Activated CD4-positive, alpha-beta memory T cell treated with anti-CD3 and anti-CD28 coated beads for 36 hours (primary cell): ENCODE measurements around the gene DDC. TPM values are rescaled to one million over a fixed set of nuclear protein-coding genes. Genes with fewer than 3 reads are reported as not detected.

Experiments used
- CTCF ChIA-PET: fragments of 350-600 bp; sonication (Branson Sonifier 250); formaldehyde crosslinking; loops from one replicate; lab custom pipeline; 2021; ENCODE audit warnings: antibody characterized with exemption, inconsistent platforms; lab: Charles Lee
- POLR2A ChIA-PET: fragments of 350-600 bp; sonication (Branson Sonifier 250); formaldehyde crosslinking; loops from one replicate; lab custom pipeline; 2021; ENCODE audit warnings: antibody characterized with exemption; lab: Charles Lee
- DNase-seq: peaks from one replicate; pipeline ENCODE4 v3.0.0-alpha.2; 2020
- H3K27ac Mint-ChIP-seq: one replicate; pipeline ENCODE4 v1.8.0; 2021; ENCODE audit warnings: mixed read lengths
- H3K27me3 Mint-ChIP-seq: one replicate; pipeline ENCODE4 v1.8.0; 2021; ENCODE audit warnings: mixed read lengths
- H3K36me3 Mint-ChIP-seq: one replicate; pipeline ENCODE4 v1.8.0; 2021; ENCODE audit warnings: mixed read lengths
- H3K4me1 Mint-ChIP-seq: one replicate; pipeline ENCODE4 v1.8.0; 2021; ENCODE audit warnings: low read depth, mixed read lengths
- H3K4me3 Mint-ChIP-seq: one replicate; pipeline ENCODE4 v1.8.0; 2021; ENCODE audit warnings: mild to moderate bottlenecking, mixed read lengths
- H3K9me3 Mint-ChIP-seq: one replicate; pipeline ENCODE4 v1.8.0; 2021; ENCODE audit warnings: mixed read lengths
- intact Hi-C: fragments of 100-400 bp; cut with micrococcal nuclease; formaldehyde crosslinking; loops from one replicate; pipeline ENCODE4 v1.15.1; 2023
- total RNA-seq, 2 experiments: library from RNA; stranded (reverse); gene quantifications; one replicate each; pipeline ENCODE4 v1.2.3, GENCODE V29; 2021

Gene DDC
- total RNA-seq, 2 experiments from 2014 or later, result not detected

DNA sequence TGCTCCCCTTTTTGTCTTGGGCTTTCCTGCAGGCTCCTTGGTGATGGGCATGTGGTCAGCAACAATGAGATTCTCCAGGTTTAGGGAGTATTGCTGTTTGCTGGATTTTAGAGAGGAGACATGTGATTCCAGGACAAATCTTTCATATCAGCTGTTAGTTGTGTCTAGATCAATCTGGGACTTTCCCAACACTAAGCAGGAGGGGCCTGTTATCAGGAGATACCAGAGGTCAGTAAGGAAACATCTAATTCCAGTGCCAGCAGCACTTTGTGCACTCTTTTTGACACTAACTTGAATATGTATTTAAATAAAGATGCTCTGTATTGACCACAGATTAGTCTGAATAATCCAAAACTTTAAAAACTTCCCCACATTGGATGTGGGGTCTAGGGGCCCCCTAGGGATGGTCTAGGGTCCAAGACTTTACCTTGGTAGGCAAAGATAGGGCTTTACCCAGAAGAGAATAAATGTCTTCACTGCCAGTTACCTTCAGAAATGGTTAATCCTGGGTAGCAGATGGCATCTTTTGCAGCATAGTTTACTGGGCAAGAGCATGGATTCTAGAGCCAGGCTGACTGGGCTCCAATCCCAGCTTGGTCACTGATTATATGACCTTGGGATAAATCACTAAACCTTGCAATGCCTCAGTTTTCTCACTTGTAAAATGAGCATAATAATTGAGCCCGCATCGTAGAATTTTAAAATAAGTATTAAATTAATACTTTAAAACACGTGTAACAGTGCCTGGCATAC lies 108.7 kb downstream of the DDC start:
- intact Hi-C loops, result no loop called here
- Mint-ChIP-seq H3K36me3 (no peaks in the 10 kb centered on the region), H3K4me3 (no peak overlapping the region), H3K4me1 (peaks cover 2% of the 10 kb centered on the region), H3K9me3 (no peaks in the 10 kb centered on the region), H3K27ac (no peak overlapping the region), H3K27me3 (no peaks in the 10 kb centered on the region)
- no peak for DNase-seq
- ChIA-PET POLR2A (no interaction called here), CTCF (interaction anchor here (0.9 to 1.0 kb wide), 2 partner anchors 11 kb away, joined by 3 read pairs; no protein-coding TSS in a partner anchor)

DNA sequence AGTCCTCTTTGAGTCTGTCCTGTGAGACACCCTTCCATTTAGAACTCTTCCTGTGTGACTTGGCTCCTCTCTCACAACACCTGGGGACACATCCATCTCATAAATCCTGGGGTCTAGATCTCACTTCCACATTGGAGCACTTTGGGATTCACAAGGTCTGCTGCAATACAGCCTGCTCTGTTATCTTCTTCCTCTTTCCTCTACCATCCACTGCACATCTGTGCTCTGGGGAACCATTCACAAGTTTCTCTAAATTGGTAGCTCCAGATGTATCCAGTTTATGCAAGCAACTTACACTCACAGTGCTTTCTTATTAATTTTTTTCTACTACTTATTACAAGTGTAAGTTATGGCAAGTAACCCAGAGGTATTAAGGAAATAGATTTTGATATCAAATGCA lies 109.5 kb downstream of the DDC start:
- no peak for DNase-seq
- CTCF ChIA-PET, result interaction anchor here (1.0 kb wide), 1 partner anchor 12 kb away, joined by 3 read pairs; no protein-coding TSS in a partner anchor
- POLR2A ChIA-PET, result no interaction called here
- intact Hi-C loops, result no loop called here
- H3K4me1 Mint-ChIP-seq, result peaks cover 10% of the 10 kb centered on the region
- no peak overlapping the region for H3K4me3 Mint-ChIP-seq
- no peaks in the 10 kb centered on the region for H3K27me3 Mint-ChIP-seq
- no peaks in the 10 kb centered on the region for H3K9me3 Mint-ChIP-seq
- H3K27ac Mint-ChIP-seq, result no peak overlapping the region
- no peaks in the 10 kb centered on the region for H3K36me3 Mint-ChIP-seq

DNA sequence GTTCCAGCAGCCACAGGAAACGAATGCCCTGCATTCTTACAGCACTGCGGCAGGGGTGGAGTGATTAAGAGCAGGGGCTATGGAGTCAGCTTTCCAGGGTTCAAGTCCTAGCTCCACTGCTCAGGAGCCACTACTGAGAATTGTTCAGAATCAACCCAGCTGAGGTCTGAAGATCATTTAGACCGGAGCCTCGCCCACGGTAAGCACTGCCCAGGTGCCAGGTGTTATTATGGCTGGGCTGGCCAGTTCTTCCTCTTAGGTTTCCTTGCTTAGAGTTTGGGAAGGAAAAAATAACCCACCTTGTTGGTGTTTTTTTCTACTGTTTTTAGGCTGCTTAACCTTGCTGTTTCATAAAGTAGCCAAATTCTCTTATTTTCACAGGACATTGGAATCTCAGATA lies 110.2 kb downstream of the DDC start:
- H3K27ac Mint-ChIP-seq, result no peak overlapping the region
- no peaks in the 10 kb centered on the region for H3K27me3 Mint-ChIP-seq
- no peak for DNase-seq
- H3K9me3 Mint-ChIP-seq, result no peaks in the 10 kb centered on the region
- intact Hi-C loops, result no loop called here
- peaks cover 14% of the 10 kb centered on the region for H3K4me1 Mint-ChIP-seq
- H3K4me3 Mint-ChIP-seq, result no peak overlapping the region
- POLR2A ChIA-PET, result no interaction called here
- peaks cover 2% of the 10 kb centered on the region for H3K36me3 Mint-ChIP-seq
- CTCF ChIA-PET, result no interaction called here

DNA sequence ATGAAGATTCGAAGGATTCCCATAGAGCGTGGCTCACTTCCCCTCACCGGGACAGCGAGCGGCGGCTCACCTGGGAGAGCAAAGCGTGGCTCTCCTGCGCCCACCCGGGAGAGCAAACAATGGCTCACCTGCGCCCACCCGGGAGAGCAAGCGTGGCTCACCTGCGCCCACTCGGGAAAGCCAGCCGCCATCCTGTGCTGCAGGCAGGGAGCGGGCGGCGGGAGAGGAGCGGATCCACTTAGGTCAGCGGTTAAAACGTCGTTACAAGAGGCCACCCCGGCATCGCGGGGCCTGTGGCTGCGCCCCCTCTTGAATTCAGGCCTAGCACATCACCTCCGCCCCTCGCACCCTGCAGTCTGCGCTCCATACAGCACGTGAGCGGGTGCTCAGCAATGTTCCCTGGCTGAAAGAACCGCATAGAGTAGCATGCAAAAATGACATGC lies 114.6 kb downstream of the DDC start:
- intact Hi-C loops, result loop anchor here (1.0 to 2.0 kb wide), 5 partner anchors 57 to 673 kb away; no protein-coding TSS in a partner anchor
- peak; percentile 33 for DNase-seq
- no peaks in the 10 kb centered on the region for H3K9me3 Mint-ChIP-seq
- CTCF ChIA-PET, result interaction anchor here (1.1 kb wide), 1 partner anchor 710 kb away, joined by 3 read pairs; no protein-coding TSS in a partner anchor
- peak overlapping the region; percentile 91 for H3K27ac Mint-ChIP-seq
- H3K4me3 Mint-ChIP-seq, result peak overlapping the region; percentile 92
- H3K36me3 Mint-ChIP-seq, result peaks cover 23% of the 10 kb centered on the region
- H3K27me3 Mint-ChIP-seq, result no peaks in the 10 kb centered on the region
- POLR2A ChIA-PET, result no interaction called here
- H3K4me1 Mint-ChIP-seq, result peaks cover 42% of the 10 kb centered on the region

DNA sequence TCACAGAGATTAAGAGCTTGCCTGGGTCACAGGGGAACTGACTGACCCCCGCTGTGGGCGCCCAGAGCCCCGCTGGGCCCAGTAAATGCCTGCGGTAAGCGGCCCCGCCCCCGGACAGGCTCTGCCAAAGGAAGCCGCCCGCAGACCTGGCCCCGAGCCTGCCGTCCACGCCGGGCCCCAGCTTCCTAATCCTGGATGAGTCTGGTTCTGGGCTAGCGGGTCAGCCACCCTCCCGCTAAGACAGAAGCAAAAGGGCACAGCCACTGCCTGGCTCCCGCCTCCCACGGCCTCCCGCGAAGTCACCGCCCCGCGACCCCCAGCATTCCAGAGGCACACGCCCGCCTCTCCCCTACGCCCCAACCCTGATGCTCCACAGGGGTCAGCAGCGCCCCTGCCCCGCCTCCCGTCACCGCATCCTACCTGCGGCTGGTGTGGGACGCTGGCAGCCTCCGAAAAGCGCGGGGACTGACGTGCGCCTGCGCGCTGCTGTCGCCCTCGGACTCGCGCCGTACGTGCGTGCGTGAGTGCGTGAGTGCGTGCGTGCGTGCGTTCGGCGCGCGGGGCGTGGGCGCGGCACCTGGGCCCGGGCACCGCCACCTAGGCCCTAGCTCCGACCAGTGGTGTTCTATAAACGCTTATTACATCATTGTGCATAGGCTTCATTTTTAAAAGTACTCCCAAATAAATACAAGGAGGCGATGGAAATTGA lies 115.2 kb downstream of the DDC start, which contains the start of gene FIGNL1:
TSS of gene FIGNL1 (minus strand) at position 470 of the 709 bp plus-strand sequence. CDS start 3,063 bp downstream, outside the sequence.
- Mint-ChIP-seq H3K36me3 (peaks cover 28% of the 10 kb centered on the region), H3K4me1 (peaks cover 48% of the 10 kb centered on the region), H3K4me3 (peak within 1 kb of the TSS; percentile 92), H3K9me3 (no peaks in the 10 kb centered on the region), H3K27me3 (no peaks in the 10 kb centered on the region), H3K27ac (peak within 1 kb of the TSS; percentile 91)
- ChIA-PET POLR2A (interaction anchor here (0.7 to 0.9 kb wide), 3 partner anchors 82 to 307 kb away, joined by 3 read pairs; no protein-coding TSS in a partner anchor), CTCF (interaction anchor here (0.9 to 2.1 kb wide), 5 partner anchors 33 to 711 kb away, joined by 3 to 16 read pairs (median 4); no protein-coding TSS in a partner anchor)
- DNase-seq, result peak; percentile 90
- intact Hi-C loops, result loop anchor here (1.0 to 5.0 kb wide), 13 partner anchors 57 to 673 kb away; no protein-coding TSS in a partner anchor

DNA sequence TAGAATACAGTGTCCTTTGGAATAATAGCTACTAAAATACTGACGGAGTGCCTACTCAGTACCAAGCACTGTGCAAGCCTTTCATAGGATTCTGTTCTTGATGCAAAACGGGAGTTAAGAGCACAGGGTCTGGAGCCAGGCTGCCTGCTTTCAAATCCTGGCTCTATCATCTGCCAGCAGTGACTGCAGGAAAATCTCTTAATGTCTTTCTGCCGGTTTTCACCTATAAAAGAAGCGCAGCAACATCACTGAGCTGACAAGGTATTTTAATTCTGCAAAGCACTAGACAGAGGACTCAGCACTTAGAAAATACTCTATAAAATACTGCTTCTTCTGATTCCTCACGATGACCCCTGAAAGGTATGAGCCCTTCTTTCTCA lies 115.7 kb downstream of the DDC start:
- H3K4me3 Mint-ChIP-seq, result peak overlapping the region; percentile 92
- no peaks in the 10 kb centered on the region for H3K27me3 Mint-ChIP-seq
- intact Hi-C loops, result loop anchor here (1.0 to 5.0 kb wide), 8 partner anchors 82 to 377 kb away; no protein-coding TSS in a partner anchor
- H3K9me3 Mint-ChIP-seq, result no peaks in the 10 kb centered on the region
- ChIA-PET CTCF (interaction anchor here (0.9 to 2.1 kb wide), 5 partner anchors 32 to 712 kb away, joined by 3 to 16 read pairs (median 4); no protein-coding TSS in a partner anchor), POLR2A (interaction anchor here (0.7 to 0.9 kb wide), 3 partner anchors 82 to 307 kb away, joined by 3 read pairs; no protein-coding TSS in a partner anchor)
- H3K4me1 Mint-ChIP-seq, result peaks cover 48% of the 10 kb centered on the region
- peaks cover 33% of the 10 kb centered on the region for H3K36me3 Mint-ChIP-seq
- peak overlapping the region; percentile 91 for H3K27ac Mint-ChIP-seq
- DNase-seq, result no peak

DNA sequence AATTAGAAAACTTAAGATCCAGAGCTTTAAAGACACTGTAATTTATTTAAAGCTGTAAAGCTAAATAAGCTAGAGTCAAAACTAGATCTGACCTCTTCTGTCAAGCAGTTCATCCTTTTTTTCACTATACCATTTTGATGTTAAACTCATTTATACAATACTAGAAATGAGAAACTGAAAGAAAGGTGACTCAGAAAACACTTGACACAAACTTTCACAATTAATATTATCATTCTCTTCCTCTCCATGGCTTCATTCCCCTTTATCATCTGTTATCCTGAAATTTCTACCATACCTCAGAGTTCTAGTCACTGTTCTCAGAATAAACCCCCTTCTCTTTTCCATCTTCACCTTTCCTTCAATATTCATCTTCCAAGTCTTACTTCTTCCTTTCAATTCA lies 116.4 kb downstream of the DDC start:
- POLR2A ChIA-PET, result interaction anchor here (1.0 to 1.3 kb wide), 3 partner anchors 11 to 98 kb away, joined by 3 to 4 read pairs (median 3); no protein-coding TSS in a partner anchor
- peaks cover 48% of the 10 kb centered on the region for H3K4me1 Mint-ChIP-seq
- no peaks in the 10 kb centered on the region for H3K9me3 Mint-ChIP-seq

DNA sequence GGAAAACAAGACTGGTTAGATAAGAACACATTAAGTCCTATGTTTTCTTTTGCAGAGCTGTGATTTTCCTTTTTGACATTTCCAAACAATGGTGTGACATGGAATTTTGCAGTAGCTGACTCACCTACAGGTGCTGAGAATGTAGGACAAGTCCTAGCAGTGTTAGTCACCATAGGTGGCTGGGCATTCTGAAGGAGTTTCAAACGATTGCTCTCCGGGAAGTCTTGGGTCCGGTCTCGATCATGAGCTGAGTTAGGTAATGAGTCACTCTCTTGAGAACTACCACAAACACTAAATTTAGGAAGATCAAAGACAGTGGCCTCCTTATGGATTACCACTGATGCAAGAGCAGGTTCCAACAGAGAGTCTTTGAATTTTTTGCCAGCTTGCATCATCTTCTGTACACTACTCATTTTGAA lies 118.7 kb downstream of the DDC start:
- ChIA-PET CTCF (interaction anchor here (1.1 to 3.0 kb wide), 3 partner anchors 29 to 241 kb away, joined by 3 to 18 read pairs (median 4); no protein-coding TSS in a partner anchor), POLR2A (no interaction called here)
- Mint-ChIP-seq H3K27ac (peak overlapping the region; percentile 61), H3K9me3 (no peaks in the 10 kb centered on the region), H3K4me1 (peaks cover 46% of the 10 kb centered on the region), H3K36me3 (peaks cover 52% of the 10 kb centered on the region), H3K4me3 (no peak overlapping the region), H3K27me3 (no peaks in the 10 kb centered on the region)
- intact Hi-C loops, result loop anchor here (5.0 kb wide), 1 partner anchor 179 kb away; no protein-coding TSS in a partner anchor
- DNase-seq, result peak; percentile 49

More for the DNA sequence above, 116.4 kb downstream of the DDC start:
- CTCF ChIA-PET, result interaction anchor here (0.6 to 2.1 kb wide), 8 partner anchors 18 to 712 kb away, joined by 3 to 16 read pairs (median 4); no protein-coding TSS in a partner anchor
- H3K4me3 Mint-ChIP-seq, result peak overlapping the region; percentile 92
- H3K36me3 Mint-ChIP-seq, result peaks cover 39% of the 10 kb centered on the region
- no peak for DNase-seq
- intact Hi-C loops, result loop anchor here (1.0 to 5.0 kb wide), 11 partner anchors 31 to 378 kb away; no protein-coding TSS in a partner anchor
- H3K27ac Mint-ChIP-seq, result peak overlapping the region; percentile 91
- H3K27me3 Mint-ChIP-seq, result no peaks in the 10 kb centered on the region

DNA sequence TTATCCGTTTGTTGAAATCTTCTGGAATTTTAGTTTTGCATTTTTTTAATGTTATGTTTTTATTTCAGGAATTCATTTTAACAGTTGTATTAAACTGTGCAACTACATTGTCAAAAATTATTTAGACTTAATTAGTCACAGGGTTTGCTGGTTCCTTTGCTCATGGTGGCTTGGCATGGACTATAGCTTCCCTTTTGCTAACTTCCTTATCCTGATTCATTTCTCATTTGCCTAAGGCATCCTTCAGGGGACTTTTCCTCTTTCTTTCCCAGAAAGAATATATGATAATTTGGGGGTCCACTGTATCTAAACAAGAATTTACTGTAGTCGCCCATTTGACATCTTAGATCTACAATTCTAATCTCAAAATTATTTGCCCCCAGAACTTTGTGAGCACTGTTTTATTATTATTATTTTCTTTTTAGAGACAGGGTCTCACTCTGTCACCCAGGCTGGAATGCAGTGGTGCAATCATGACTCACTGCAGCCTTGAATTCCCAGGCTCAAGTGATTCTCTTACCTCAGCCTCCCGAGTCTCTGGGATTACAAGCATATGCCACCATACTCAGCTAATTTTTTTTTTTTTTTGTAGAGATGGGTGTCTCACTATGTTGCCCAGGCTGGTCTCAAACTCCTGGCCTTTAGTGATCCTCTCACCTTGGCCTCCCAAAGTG lies 128.9 kb downstream of the DDC start:
- H3K4me1 Mint-ChIP-seq, result no peaks in the 10 kb centered on the region
- no peak for DNase-seq
- ChIA-PET CTCF (interaction anchor here (1.0 kb wide), 1 partner anchor 32 kb away, joined by 3 read pairs; no protein-coding TSS in a partner anchor), POLR2A (interaction anchor here (0.9 kb wide), 1 partner anchor 373 kb away, joined by 3 read pairs; no protein-coding TSS in a partner anchor)
- no peaks in the 10 kb centered on the region for H3K9me3 Mint-ChIP-seq
- H3K4me3 Mint-ChIP-seq, result no peak overlapping the region
- H3K27ac Mint-ChIP-seq, result no peak overlapping the region
- no peaks in the 10 kb centered on the region for H3K27me3 Mint-ChIP-seq
- intact Hi-C loops, result no loop called here
- peaks cover 23% of the 10 kb centered on the region for H3K36me3 Mint-ChIP-seq

DNA sequence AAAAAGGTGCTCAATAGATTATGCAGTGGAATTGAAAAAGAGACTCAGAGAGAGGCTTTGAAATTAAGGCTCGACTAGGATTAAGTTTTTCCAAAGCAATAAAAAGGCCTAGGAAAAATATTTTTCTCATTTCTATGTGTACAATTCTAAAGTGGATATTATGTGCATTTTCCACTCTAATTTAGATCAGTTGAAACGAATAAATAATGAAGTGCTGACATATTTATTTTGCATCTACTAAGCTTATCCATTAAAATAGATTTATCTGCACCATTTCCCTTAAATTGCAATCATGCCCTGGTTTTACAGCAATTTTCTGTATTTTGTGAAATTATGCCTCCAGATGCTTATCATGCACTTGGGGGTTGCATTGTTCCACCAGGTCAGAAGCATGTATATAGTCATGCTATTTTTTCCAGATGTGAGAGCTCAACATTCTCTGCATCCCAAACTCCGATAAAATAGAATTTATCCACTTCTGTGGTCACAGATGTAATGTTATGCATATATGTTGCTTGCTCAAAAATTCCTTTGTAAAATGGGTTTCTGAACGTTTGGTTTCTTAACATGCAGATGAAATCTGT lies 133.4 kb downstream of the DDC start:
- POLR2A ChIA-PET, result no interaction called here

More for the DNA sequence above, 133.4 kb downstream of the DDC start:
- intact Hi-C loops, result no loop called here
- no peak overlapping the region for H3K4me3 Mint-ChIP-seq
- no peak overlapping the region for H3K27ac Mint-ChIP-seq
- H3K36me3 Mint-ChIP-seq, result no peaks in the 10 kb centered on the region
- no peaks in the 10 kb centered on the region for H3K27me3 Mint-ChIP-seq
- CTCF ChIA-PET, result interaction anchor here (0.7 kb wide), 1 partner anchor 14 kb away, joined by 3 read pairs; no protein-coding TSS in a partner anchor
- no peaks in the 10 kb centered on the region for H3K4me1 Mint-ChIP-seq
- DNase-seq, result no peak
- H3K9me3 Mint-ChIP-seq, result no peaks in the 10 kb centered on the region
